GM19395 (cell line): ENCODE data around the gene LRRC74A.

Experiments used
- ATAC-seq: cut with Tn5 transposase; IDR thresholded peaks from one replicate; pipeline ENCODE4 v1.9.1; 2021; ENCODE audit warnings: mild to moderate bottlenecking, moderate library complexity; ENCODE audit not compliant: unreplicated experiment

LRRC74A gene

GRCh38 chr14:76918256-76918781, 92.1 kb downstream of the LRRC74A start:
- ATAC-seq: no peak

DNA sequence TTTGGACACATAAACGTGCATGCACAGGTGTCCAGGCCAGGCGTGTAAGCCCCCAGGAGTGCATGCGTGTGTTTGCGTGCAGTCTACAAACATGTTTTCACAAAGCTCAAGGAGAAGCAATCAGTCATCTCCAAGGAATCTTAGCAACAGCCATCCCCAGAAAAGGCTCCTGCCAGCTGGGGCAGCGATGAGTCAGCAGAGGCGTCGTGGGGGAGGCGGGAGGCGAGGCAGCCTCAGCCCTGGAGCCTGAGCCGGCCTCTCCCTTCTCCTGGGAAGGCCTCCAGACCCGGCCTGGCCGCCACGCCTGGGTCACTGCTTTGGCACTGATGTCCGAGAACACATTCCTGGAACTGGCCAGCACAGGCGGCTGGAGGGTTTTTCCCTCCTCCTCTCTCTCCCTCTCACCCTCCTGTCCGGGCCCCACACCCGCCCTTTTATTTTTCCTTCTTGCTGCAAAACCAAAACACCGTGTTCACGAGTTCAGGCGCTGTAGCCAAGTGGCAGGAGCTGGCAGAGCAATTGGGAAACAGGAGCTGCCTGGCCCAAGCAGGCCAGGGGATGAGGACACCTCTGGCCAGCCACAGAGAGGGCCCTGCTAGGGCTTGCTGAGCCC, 92.7 kb downstream of the LRRC74A start:
- ATAC-seq: no peak
